HCT116 (cell line): ENCODE data around the gene MVK. TPM values are rescaled to one million over a fixed set of nuclear protein-coding genes. Genes with fewer than 3 reads are reported as not detected.

Experiments
- ATAC-seq: fragments of 200-7000 bp; cut with Tn5 transposase; 2 replicates; pipeline ENCODE4 v1.9.1; 2020; ENCODE audit warnings: mild to moderate bottlenecking, moderate library complexity
- BruUV-seq: library from RNA; stranded (reverse); fragments of 400-500 nt; replicated peaks from 2 replicates; lab custom pipeline; 2021; lab: Mats Ljungman, UMichigan
- CTCF ChIA-PET: fragments of 300-600 bp; sonication (Branson Sonifier 250); formaldehyde crosslinking; loops from one replicate; lab custom pipeline; 2021; ENCODE audit warnings: antibody characterized with exemption; lab: Charles Lee
- POLR2A ChIA-PET: fragments of 300-600, 350-600 bp; sonication (Branson Sonifier 250); formaldehyde crosslinking; loops from one replicate; lab custom pipeline; 2021; ENCODE audit warnings: antibody characterized with exemption; lab: Charles Lee
- RAD21 ChIA-PET, 2 experiments: fragments of 300-600 bp; sonication (Branson Sonifier 250); formaldehyde crosslinking; loops; one replicate each; lab custom pipeline; 2023; ENCODE audit warnings: low total read pairs in 2 of 2; ENCODE audit not compliant: uncharacterized antibody in 2 of 2, unreplicated experiment in 2 of 2, low non-redundant PET in 1 of 2; lab: Charles Lee
- DNase-seq: peaks from one replicate; pipeline ENCODE4 v3.0.0-alpha.2; 2010; ENCODE audit warnings: low read depth, low spot score
- H2AFZ ChIP-seq: fragments of 200-600 bp; shearing (Covaris generic), sonication (generic); 2 replicates; pipeline ENCODE4 v1.6.1; 2017; ENCODE audit warnings: low read depth, mixed run types, mixed read lengths, antibody characterized with exemption, low read length; ENCODE audit not compliant: poor library complexity, severe bottlenecking
- H3K27ac ChIP-seq: 2 replicates; pipeline ENCODE4 v1.5.1; 2012; ENCODE audit warnings: low read depth, low read length
- H3K27me3 ChIP-seq: fragments of 200-600 bp; sonication (generic); 2 replicates; pipeline ENCODE4 v1.6.1; 2016; ENCODE audit warnings: mixed run types, low read length, mixed read lengths; ENCODE audit not compliant: insufficient read depth
- H3K36me3 ChIP-seq, 2 experiments: fragments of 200-500 bp in 1 of 2; fragments of 200-600 bp in 1 of 2; sonication (Bioruptor generic) in 1 of 2; sonication (generic) in 1 of 2; 2 replicates each; pipeline versions ENCODE4 v1.5.1 to v1.6.1; 2014 to 2016; ENCODE audit warnings: low read length in 2 of 2, inconsistent platforms in 1 of 2, mixed read lengths in 1 of 2, mixed run types in 1 of 2; ENCODE audit not compliant: insufficient read depth in 2 of 2, control insufficient read depth in 1 of 2
- H3K4me1 ChIP-seq, 2 experiments: fragments of 200-600 bp in 1 of 2; sonication (generic) in 1 of 2; 2 replicates each; pipeline versions ENCODE4 v1.5.1 to v1.6.1; 2012 to 2017; ENCODE audit warnings: low read length in 2 of 2, inconsistent platforms in 1 of 2, mild to moderate bottlenecking in 1 of 2, mixed read lengths in 1 of 2, mixed run types in 1 of 2, moderate library complexity in 1 of 2; ENCODE audit not compliant: insufficient read depth in 2 of 2, control insufficient read depth in 1 of 2
- H3K4me2 ChIP-seq: fragments of 200-600 bp; sonication (generic); 2 replicates; pipeline ENCODE4 v1.6.1; 2017; ENCODE audit warnings: mixed run types, low read length, mixed read lengths
- H3K4me3 ChIP-seq, 2 experiments: fragments of 200-600 bp in 1 of 2; sonication (generic) in 1 of 2; replicated peaks in 1 of 2; 2 replicates each; pipeline ENCODE4 v1.5.1; 2011 to 2016; ENCODE audit warnings: low read length in 2 of 2, control low read depth in 1 of 2, low read depth in 1 of 2, mild to moderate bottlenecking in 1 of 2, mixed read lengths in 1 of 2, mixed run types in 1 of 2
- H3K79me2 ChIP-seq: fragments of 200-600 bp; sonication (generic); 2 replicates; pipeline ENCODE4 v1.6.1; 2017; ENCODE audit warnings: mild to moderate bottlenecking, mixed run types, low read length, moderate library complexity, mixed read lengths; ENCODE audit not compliant: insufficient read depth
- H3K9ac ChIP-seq: fragments of 200-600 bp; sonication (generic); 2 replicates; pipeline ENCODE4 v1.6.1; 2016; ENCODE audit warnings: low read length, mixed read lengths
- H3K9me2 ChIP-seq: fragments of 200-600 bp; sonication (generic), shearing (Covaris generic); 2 replicates; pipeline ENCODE4 v1.6.1; 2017; ENCODE audit warnings: mixed run types, mild to moderate bottlenecking, moderate library complexity; ENCODE audit not compliant: insufficient read depth
- H3K9me3 ChIP-seq, 2 experiments: fragments of 200-500 bp in 1 of 2; fragments of 200-600 bp in 1 of 2; sonication (Bioruptor generic) in 1 of 2; sonication (generic) in 1 of 2; 2 replicates each; pipeline ENCODE4 v1.6.1; 2014 to 2017; ENCODE audit warnings: low read length in 2 of 2, mixed read lengths in 2 of 2, inconsistent platforms in 1 of 2, low read depth in 1 of 2, mild to moderate bottlenecking in 1 of 2, mixed run types in 1 of 2, moderate library complexity in 1 of 2; ENCODE audit not compliant: control insufficient read depth in 1 of 2, insufficient read depth in 1 of 2
- H4K20me1 ChIP-seq: fragments of 200-600 bp; sonication (generic), shearing (Covaris generic); 2 replicates; pipeline ENCODE4 v1.6.1; 2017; ENCODE audit warnings: mixed run types, mild to moderate bottlenecking, moderate library complexity; ENCODE audit not compliant: insufficient read depth
- CTCF ChIP-seq, 3 experiments: fragments of 200-600 bp in 1 of 3; sonication (generic) in 1 of 3; IDR thresholded peaks in 2 of 3; conservative IDR thresholded peaks in 1 of 3; 2 replicates each; pipeline ENCODE4 v1.5.1; 2012 to 2017; ENCODE audit warnings: low read depth in 2 of 3, low read length in 2 of 3, antibody characterized with exemption in 1 of 3, borderline replicate concordance in 1 of 3, control low read depth in 1 of 3, mild to moderate bottlenecking in 1 of 3, mixed read lengths in 1 of 3, mixed run types in 1 of 3, moderate library complexity in 1 of 3; ENCODE audit not compliant: insufficient read depth in 1 of 3
- EZH2 ChIP-seq: fragments of 200-600 bp; sonication (generic); IDR thresholded peaks from 2 replicates; pipeline ENCODE4 v1.6.1; 2017; ENCODE audit warnings: antibody characterized with exemption, mixed run types
- EZH2phosphoT487 ChIP-seq: fragments of 200-600 bp; IDR thresholded peaks from 2 replicates; pipeline ENCODE4 v1.6.1; 2018; ENCODE audit warnings: antibody characterized with exemption, borderline replicate concordance
- POLR2AphosphoS5 ChIP-seq: IDR thresholded peaks from 2 replicates; pipeline ENCODE4 v1.6.1; 2011; ENCODE audit warnings: mild to moderate bottlenecking, low read depth, low read length, moderate library complexity
- SP1 ChIP-seq: IDR thresholded peaks from 2 replicates; pipeline ENCODE4 v1.6.1; 2012; ENCODE audit warnings: low read depth
- TCF7L2 ChIP-seq: IDR thresholded peaks from 2 replicates; pipeline ENCODE4 v1.7.0; 2011; ENCODE audit warnings: borderline replicate concordance, inconsistent platforms; ENCODE audit not compliant: insufficient read depth, insufficient read length; ENCODE audit errors: extremely low read depth
- ZFX ChIP-seq: fragments of 450-650 bp; IDR thresholded peaks from 2 replicates; pipeline ENCODE4 v1.6.1; 2017
- ZNF274 ChIP-seq: fragments of 200-500 bp; sonication (Bioruptor generic); IDR thresholded peaks from 2 replicates; pipeline ENCODE4 v1.6.1; 2014; ENCODE audit warnings: mild to moderate bottlenecking, low read depth, low read length, inconsistent platforms
- intact Hi-C: fragments of 100-400 bp; cut with micrococcal nuclease; formaldehyde crosslinking; loops from 2 replicates; pipeline ENCODE4 v1.10.0; 2022
- total RNA-seq: library from RNA; stranded (reverse); gene quantifications from one replicate; pipeline ENCODE4 v1.2.1, GENCODE V29; 2021; ENCODE audit not compliant: unreplicated experiment

The MVK gene
- total RNA-seq, 1 experiment from 2014 or later: 17.3 TPM

DNA sequence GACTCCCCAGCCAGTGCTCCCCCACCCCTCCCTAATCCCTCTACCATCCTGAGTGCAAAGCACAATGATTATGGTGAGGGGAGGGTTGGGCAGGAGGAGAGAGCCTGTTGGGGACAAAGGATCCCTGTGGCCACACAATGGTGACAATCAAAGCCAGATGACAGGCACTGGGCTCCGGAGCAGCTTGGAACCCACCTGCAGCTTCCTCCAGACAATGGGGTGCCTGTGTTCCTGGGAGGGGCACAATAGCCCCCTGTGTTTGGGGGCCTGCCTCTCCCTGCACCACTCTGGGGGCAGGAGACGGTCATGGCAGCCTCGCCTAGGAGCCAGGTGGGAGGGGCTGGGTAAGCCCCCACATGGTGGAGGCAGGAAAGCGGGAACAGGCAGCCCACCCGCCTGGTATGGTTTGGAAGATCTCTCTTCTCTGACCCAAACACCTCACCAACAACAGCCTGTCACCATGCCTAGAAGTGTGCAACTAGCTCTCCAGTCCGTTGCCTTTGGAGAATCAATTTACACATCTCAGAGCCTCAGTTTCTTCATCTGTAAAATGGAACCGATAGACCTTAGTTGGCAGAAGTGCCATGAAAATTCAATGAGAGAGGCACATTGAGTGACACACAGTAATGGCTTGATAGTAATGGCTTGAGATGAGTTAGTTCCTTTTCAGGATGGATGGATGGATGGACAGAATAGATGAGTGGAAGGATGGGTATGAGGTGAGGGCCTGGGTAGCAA, 53.0 kb downstream of the MVK start (continued):
- no peak for TF ChIP-seq ZFX
- TF ChIP-seq TCF7L2: no peak
- TF ChIP-seq EZH2phosphoT487: no peak
- no peak for TF ChIP-seq CTCF (IDR thresholded peaks at IDR 0.05 in 2 of 3, conservative IDR thresholded peaks at IDR 0.05 in 1 of 3; ENCODE audit: borderline replicate concordance in 1 of 3, insufficient read depth in 1 of 3, low read depth in 2 of 3, low read length in 2 of 3)
- no peak for TF ChIP-seq EZH2
- TF ChIP-seq POLR2AphosphoS5: no peak
- TF ChIP-seq SP1: no peak
- TF ChIP-seq, all 23 proteins: peak for 0

- Histone ChIP-seq H3K9me3 (no peaks in the 10 kb centered on the region), H3K4me2 (no peak overlapping the region), H3K27me3 (peaks cover 14% of the 10 kb centered on the region; the same call in 1 of the 2 replicates), H3K79me2 (no peaks in the 10 kb centered on the region)
- CTCF ChIA-PET: interaction anchor here (0.7 kb wide), 1 partner anchor 217 kb away, joined by 3 read pairs; no protein-coding TSS in a partner anchor
- intact Hi-C loops: no loop called here
- no peak for TF ChIP-seq ZNF274
- TF ChIP-seq, all 23 proteins: peak for 0
- Histone ChIP-seq H4K20me1 (no peaks in the 10 kb centered on the region), H2AFZ (no peak overlapping the region), H3K4me3 (no peak overlapping the region), H3K36me3 (no peaks in the 10 kb centered on the region), H3K4me1 (peaks cover 2 to 13% of the 10 kb centered on the region in 2 experiments; a peak in 2 of 4 replicates), H3K27ac (no peak overlapping the region), H3K9ac (no peak overlapping the region), H3K9me2 (no peaks in the 10 kb centered on the region)
- ChIA-PET POLR2A (no interaction called here), RAD21 (no interaction called here)
- no peak for DNase-seq
- no TSS peak for BruUV-seq
- ATAC-seq: peak; percentile 20; the same call in 1 of the 2 replicates
Measured at GRCh38 chr12:109627633-109628032, 54.0 kb downstream of the MVK start.
